Measurements from ENCODE around the gene CDC42BPA.
"Not testable (repeated sequence)": the region's sequence is repeated elsewhere in the genome, so short reads cannot be mapped to it uniquely, and the experiment has no call there.

CDC42BPA gene

DNA sequence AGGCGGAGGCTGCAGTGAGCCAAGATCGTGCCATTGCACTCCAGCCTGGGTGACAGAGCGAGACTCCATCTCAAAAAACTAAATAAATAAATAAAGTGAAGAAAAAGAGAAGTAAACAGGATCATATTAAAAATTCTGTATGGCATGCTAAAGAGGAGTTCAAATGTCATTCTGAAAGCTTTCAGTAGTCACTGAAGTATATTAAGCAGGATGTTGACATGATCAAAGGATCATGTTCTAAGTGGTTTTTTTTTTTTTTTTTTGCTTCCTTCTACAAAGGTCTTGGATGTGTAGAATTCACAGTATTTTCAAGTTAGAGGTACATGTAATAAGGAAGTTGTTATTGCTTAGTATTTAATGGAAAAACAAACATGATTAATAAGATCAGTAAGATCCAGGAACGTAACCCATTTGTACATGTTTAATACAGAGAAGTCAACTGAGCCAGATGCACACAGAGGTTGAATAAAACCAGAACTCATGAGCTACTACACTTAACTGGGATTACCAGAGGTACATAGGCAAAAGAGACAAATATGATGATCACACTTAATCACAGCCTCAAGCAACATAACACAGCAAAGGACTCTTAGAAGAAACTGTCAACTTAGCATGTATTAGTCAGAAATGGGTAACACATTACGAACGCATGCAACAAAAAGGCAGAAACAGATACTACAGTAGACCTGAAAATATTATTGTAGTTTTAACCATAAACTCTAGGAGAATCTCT, 12.2 kb downstream of the CDC42BPA start:
- DNase-seq: no peak

DNA sequence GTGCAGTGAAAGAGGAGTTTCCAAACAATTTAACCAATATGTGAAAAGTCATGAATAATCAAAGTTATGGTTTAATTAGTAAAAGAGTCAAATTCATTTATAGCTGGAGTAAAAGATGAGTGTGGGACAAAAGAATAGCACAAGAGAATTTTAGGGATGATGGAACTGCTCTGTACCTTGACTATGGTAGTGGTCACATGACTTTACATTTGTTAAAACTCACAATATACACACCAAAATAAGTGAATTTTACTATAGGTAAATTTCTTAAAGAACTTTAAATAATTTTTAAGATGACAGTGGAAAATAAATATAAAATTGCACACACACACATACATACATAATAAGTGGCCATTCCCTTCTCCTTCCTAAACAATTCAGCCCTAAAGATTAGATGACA, 13.6 kb downstream of the CDC42BPA start:
- DNase-seq: no peak

DNA sequence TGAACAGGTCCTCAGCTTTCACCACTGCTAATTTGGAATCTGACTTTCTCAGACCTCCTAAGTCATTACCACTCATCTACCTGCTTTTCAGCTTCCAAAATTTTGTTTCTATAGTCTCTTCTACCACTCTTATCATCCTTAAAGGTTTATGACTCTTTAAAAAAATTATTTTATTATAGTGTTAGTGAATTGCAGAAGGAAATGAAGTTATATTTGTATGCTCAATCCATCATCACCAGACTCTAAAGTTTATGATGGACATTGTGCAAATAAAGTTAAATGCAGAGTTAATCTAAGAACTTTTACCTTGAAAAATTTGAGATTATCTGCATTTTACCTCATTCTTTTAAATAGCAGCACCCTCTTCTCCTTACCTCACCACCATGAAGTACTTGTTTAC, 14.6 kb downstream of the CDC42BPA start:
- DNase-seq: no peak

DNA sequence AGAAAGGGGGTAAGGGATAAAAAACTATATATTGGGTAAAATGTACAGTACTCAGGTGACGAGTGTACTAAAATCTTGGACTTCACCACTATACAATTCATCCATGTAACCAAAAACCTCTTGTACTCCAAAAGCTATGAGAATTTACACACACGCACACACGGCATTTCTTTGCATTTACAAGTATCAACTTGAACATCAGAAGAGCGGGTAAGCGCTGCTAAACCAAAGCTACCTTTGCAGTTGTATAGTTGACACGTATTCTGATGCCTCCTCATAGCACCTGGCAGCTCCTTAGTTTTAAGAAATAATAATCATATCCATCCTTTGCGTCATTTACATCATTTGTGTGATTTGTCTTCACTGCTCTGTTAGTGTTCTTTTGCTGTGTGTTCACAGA, 17.6 kb downstream of the CDC42BPA start:
- no peak for DNase-seq

DNA sequence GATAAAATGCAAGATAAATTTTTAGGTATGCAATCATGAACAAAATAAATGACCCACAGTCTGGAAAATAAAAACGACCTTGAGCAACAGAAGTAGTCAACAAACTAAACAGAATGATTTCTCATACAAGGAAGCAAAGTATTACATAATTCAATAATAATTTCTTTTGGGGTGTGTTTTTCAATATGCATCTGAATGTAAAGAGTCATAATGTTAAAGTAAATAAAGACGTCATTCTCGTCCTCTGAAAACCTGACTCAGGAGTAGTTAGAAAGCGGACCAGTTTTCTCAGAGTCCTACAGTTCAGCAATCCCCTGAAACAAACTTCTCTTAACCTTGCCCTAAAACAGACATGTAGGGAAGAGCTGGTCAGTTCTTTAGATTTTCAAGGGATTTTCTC, 18.6 kb downstream of the CDC42BPA start:
- DNase-seq: no peak

DNA sequence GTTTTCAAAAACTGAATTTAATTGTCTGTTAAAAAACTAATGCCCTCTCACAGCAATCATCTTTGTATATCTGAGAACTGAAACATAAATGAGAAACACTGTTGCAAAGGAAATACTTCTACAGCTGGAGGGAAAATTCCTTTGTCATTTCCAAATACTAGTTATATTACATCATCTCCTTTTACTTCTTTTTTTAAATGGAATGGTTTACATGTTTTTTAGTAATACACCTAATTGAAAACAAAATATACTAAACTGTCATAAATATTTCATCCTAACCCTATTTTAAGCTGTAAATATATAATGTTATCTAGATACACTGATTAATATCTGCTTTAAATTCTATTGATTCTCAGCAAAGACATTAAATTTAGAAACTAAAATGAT, 19.1 kb downstream of the CDC42BPA start:
- DNase-seq: peak in 1 of 2 experiments; percentile 11

DNA sequence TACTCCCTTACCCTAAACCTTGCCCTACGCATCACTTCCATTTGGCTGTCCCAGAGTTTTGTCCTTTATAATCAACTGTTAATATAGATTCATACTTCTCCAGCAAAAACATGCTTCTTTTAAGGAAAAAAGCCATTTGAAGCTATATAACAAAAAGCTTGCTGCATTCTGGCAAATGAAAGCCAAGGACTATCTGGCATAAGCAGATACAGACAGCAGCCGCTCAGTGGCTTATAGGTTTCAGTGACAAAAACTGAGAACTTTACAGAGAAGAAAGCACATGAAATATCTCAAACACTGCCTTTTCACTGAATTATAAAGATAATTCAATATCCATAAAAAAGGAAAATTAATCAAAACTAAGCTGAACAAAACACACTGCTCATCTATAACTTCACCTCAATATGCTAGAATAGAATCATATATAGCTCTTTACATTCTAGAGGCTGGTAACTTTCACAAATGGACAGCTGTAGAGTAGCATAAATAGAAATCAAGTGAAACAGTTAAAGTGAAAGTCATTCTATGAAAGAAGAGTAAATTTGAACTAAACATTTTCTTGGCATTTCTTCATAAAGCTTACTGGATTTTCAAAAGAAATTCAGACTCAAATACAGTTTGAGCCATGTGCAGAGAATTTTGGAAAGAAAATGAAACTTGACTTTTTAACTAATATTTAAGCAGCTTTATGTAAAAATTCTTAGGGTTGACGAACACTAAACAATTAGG, 19.6 kb downstream of the CDC42BPA start:
- no peak for DNase-seq

DNA sequence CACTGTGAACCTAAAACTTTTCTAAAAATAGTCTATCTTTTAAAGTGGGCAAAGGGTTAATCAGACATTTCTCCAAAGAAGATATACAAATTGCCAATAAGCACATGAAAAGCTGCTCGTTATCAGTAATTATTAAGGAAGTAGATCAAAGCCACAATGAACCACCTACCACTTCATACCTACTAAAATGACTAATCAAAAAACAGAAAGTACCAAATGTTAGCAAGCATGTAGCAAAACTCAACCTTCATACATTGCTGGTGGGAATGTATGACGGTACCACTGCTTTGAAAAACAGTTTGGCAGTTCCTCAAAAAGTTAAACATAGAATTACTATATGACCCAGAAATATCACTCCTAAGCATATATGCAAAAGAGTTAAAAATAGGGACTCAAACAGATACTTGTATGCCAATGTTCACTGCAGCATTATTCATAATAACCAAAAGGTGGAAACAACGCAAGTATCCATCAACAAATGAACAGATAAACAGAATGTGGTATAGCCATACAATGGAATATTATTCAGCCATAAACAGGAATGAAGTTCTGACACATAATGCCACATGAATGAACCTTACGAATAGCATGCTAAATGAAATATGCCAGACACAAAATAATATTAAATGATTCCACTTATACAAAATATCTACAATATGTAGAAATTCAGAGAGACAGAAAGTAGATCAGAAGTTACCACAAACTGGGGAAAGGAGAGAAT, 21.1 kb downstream of the CDC42BPA start:
- no peak for DNase-seq

DNA sequence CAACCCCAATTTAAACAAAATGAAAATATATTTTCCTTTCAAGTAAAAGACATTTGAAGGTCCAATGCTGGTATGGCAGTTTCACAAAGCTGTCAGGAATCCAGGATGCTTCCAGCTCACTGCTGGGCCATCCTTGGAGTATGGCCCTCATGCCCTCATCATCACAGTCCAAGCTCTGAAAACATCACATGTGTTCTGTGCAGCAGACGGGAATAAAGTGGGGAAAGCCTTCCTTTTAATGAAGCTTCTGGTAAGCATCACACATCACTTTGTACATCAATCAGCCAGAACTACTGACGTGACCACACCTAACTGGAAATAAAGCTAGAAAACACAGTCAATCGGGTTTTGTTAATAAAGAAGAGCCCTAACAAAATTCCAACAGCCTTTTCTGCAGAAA, 22.7 kb downstream of the CDC42BPA start:
- no peak for DNase-seq

DNA sequence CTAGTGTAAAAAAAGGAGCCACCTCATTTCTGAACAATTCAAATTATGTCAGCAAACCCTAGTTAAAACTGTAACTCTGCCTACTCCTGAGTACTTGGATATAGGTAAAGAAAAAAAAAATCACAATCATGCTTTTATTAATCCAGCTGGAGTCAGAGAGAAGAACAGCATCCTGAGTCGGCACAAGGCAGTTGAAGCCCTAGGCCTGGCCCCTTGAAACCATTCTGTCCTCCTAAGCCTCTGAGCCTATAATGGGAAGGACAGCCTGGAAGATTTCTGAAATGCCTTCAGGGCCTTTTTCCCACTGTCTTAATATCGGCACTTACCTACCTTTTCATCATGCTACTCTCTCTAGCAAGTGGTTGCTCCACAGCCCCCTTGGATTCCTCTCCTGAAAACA, 32.5 kb downstream of the CDC42BPA start:
- DNase-seq: no peak

DNA sequence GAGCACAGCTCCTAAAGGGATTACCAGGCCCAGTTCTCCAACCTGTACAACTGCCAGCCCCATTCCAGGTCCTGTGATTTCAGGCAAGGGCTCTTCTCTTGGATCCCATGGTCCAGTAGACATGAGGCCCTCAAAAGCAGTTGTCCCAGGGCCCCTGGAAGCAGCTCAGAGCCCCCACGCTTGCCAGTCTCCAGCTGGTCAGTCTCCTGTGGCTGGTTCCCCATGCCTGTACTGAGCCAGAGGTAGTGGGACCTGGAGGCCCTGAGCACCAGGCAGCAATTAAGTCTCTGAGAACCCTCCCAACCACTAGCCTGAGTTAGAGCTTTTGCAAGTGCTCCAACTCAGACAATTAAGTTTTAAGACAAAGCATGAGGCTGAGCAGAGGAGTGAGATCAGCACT, 36.9 kb downstream of the CDC42BPA start:
- no peak for DNase-seq

DNA sequence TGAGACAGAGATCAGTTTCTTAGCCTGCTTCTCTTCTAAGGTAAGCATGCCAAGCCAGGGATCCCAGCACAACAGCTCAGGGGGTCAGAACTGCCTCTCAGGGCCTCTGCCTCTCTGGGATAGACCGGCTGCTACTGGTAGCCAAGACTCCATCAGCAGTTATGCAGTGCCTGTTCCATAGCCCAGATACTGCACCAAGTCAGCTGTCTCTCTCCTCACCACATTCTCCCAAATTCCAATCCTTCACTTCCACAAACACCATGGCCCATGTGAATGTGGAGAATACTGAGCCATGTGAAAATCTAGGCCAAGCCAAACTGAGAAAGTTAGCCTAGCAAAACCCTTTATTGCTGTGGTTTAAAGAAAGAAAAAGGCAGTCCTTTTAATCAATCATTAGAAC, 37.5 kb downstream of the CDC42BPA start:
- DNase-seq: no peak

DNA sequence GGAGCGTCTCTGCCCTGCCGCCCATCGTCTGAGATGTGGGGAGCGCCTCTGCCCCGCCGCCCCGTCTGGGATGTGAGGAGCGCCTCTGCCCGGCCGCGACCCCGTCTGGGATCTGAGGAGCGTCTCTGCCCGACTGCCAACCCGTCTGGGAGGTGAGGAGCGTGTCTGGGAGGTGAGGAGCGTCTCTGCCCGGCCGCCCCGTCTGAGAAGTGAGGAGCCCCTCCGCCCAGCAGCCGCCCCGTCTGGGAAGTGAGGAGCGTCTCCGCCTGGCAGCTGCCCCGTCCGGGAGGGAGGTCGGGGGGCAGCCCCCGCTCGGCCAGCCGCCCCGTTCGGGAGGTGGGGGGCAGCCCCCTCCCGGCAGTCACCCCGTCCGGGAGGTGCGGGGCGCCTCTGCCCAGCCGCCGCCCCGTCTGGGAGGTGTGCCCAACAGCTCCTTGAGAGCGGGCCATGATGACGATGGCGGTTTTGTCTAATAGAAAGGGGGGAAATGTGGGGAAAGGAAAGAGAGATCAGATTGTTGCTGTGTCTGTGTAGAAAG, 42.1 kb downstream of the CDC42BPA start:
- not testable (repeated sequence) for DNase-seq

DNA sequence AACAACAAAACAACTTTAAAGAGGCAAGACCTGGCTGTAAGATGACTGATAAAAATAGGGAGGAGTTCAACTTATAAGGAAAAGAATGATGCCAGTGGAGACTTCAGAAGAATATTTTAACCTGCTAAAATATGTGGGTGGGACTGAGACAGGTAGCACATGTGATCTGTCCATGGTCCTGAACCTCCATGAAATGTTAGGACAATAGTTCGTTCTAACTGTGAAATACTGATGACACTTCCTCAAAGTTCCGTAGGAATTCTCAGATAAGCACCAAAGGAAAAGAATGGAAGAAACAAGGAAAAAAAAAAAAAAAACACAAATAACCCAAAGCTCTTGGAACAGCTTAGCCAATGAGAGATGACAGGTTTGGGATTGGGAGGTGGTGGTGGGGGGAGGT, 44.7 kb downstream of the CDC42BPA start:
- no peak for DNase-seq

DNA sequence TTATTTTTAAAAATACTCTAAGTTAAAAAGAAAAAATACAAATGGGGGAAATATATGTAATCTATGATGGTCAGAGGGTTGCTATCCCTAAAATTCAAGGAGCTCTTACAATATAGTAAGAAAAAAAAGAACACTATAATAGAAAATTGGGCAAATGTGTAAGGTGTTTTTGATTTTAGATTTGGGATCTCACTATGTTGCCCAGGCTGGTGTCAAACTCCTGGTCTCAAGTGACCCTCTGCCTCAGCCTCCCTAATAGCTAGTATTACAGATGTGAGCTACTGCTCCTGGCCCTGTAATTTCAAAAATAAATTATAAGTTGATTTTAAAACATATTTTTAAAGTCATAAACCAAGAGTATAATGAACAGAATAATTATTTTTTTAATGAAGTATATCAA, 45.9 kb downstream of the CDC42BPA start:
- no peak for DNase-seq

DNA sequence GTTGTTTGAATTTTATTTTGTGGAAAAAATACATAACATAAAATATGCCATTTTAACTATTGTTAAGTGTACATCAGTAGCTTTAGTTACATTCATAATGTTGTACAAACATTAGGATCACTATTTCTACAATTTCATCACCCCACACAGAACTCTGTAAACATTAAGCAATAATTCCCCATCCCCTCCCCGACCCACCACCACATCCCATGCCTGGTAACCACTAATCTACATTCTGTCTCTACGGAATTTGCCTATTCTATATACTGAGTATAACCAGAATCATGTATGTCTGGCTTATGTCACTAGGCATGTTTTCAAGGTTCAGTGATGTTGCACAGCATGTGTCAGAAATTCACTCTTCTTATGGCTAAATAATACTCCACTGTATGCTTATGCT, 47.7 kb downstream of the CDC42BPA start:
- no peak for DNase-seq

DNA sequence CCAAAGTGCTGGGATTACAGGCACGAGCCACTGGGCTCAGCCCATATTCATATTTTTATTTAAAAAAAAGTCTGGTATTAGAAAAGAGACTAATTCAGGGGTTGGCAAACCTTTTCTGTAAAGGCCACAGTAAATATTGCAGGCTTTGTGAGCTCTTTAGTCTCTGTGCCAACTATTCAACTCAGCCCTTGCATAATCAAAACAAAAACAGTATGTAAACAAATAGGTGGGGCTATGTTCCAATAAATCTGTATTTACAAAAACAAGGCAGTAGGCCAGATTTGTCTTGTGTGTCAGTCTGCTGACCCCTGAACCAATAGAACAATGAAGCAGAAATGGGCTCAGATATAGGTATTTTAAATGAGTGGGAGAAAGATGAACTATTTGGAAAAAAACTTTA, 49.3 kb downstream of the CDC42BPA start:
- DNase-seq: no peak

DNA sequence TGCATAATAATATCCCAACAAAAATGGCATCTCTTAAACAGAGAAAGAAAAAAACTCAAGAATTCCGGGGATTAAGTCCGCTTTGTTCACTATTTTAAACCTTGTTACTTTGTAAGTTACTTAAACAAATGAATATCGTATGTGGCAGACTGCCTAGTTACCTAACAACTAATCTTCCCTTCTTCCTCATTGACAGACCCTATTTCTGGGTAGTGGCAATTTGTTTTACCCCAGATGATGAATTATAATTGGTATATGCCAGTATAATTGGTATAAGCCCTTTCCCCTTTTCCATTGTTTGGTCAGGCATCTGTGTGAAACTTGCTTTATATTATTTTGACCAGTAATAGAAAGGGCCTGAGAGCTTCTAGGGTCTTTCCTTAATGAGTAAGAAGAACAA, 52.4 kb downstream of the CDC42BPA start:
- DNase-seq: no peak

DNA sequence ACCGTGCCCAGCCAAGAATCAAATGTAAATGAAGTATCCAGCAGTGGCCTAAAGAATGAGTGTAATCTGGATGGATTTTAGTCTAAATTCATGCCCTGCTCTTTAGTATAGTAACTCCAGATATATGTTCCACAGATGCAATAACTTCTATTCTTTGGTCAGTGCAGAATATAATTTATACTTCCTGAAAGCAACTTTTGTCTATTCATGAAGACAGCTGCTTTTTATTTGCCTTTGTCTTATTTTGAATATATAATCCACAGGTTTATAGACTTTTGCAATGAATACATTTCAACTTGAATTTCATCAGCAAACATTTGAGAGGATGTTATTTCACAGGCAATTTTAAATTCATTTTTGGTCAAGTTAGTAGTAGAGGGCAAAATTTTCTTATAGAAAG, 54.4 kb downstream of the CDC42BPA start:
- no peak for DNase-seq

DNA sequence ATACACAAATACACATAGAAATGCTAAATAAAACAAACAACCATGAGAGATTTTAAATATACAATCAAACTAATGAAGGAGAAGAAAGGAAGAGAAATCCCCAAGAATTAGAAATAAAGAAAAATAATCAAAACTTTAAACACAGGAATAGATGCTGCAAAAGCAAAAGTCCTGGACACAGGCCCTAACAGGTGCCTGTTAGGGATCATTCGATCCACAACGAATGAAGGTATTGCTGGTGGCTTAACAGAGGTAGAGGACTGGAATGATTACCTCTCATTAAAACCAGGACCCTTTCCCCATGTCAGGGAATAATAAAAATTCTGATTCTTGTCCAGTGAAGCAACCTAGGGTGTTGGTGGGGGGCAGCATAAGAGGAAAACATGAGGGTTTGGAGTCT, 56.8 kb downstream of the CDC42BPA start:
- no peak for DNase-seq

DNA sequence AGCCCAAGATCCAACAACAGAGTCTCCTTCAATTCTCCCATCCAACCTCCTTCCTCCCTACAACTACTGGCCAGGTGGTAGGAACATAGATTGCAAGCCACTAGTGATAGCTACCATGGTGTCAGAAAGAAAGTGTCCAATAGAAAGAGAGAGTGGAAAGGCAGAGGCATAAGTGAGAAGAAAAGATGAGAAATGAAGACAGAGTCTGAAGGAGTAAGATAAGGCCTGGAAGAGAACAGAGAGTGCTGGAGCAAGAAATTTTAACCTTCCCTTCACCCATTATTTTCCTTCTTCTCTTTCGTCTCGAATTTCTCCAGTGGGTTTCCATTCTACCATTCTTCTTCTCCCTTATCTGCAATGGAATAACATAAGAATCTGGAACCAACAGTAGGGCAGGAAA, 57.9 kb downstream of the CDC42BPA start:
- no peak for DNase-seq

DNA sequence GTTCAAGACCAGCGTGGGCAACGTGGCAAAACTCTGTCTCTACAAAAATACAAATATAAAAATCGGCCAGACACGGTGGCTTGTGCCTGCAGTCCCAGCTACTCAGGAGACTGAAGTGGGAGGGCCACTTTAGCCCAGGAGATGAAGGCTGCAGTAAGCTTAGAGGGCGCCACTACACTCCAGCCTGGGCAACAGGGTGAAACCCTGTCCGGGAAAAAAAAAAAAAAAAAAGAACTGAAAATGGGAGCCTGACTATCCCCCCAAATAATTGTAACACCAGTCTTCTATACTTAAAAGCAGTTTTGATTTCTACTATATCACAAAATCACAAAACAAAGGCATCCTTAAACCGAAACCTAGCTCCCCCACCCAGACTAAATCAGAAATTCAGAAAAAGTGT, 60.3 kb downstream of the CDC42BPA start:
- no peak for DNase-seq

DNA sequence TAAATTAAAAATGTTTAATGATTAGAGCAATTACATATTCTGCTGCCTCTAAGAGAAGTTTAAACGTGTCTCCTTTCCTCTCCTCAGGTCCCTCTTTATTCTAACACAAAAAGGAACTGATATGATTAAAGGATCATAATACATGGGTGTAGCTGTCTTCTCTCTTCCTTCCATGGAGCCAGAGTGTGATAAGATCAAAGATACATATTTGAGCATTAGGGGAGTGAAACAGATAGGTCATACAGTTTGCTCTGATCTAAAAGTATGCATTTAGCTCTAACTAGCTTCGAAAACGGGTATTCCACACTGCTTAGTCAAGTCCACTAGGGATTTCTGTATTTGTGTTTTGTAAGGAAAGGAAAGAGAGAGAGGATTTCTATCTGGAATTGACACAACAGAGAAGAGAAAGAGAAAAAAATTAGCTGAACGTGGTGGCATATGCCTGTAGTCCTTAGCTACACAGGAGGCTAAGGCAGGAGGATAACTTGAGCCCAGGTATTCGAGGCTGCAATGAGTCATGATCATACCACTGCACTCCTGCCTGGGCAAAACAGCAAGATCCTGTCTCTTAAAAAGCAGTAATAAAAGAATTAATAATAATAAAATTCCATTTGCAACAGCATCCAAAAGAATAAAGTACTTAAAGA, 63.1 kb downstream of the CDC42BPA start:
- DNase-seq: no peak
